Amniotic stem cell (primary cell): ENCODE data around the gene G0S2.

Experiments used
- DNase-seq: peaks from one replicate; lab custom pipeline; 2025; lab: John Stamatoyannopoulos, UW

Gene G0S2

GRCh38 chr1:209674957-209675564 lies at the start of gene G0S2:
G0S2 (plus strand) TSS chr1:209675412; CDS start chr1:209675685, 273 bp downstream.
- DNase-seq, result peak; percentile 33

- no peak for DNase-seq
Observed at GRCh38 chr1:209625791-209626285, 49.4 kb upstream of the G0S2 start.

- no peak for DNase-seq
Observed at GRCh38 chr1:209626346-209627026, 48.7 kb upstream of the G0S2 start.

- DNase-seq, result no peak
Observed at GRCh38 chr1:209627027-209627731, 48.0 kb upstream of the G0S2 start.

GRCh38 chr1:209627732-209628196 lies 47.4 kb upstream of the G0S2 start:
- DNase-seq, result peak; percentile 52

- no peak for DNase-seq
Observed at GRCh38 chr1:209628618-209629299, 46.5 kb upstream of the G0S2 start.

GRCh38 chr1:209629621-209630382 lies 45.4 kb upstream of the G0S2 start:
- no peak for DNase-seq

- DNase-seq, result no peak
Observed at GRCh38 chr1:209630383-209631225, 44.6 kb upstream of the G0S2 start.

- DNase-seq, result no peak
Observed at GRCh38 chr1:209633335-209633997, 41.7 kb upstream of the G0S2 start.

- DNase-seq, result no peak
Observed at GRCh38 chr1:209634005-209634737, 41.0 kb upstream of the G0S2 start.

- no peak for DNase-seq
Observed at GRCh38 chr1:209635850-209636249, 39.4 kb upstream of the G0S2 start.

GRCh38 chr1:209641832-209642172 lies 33.4 kb upstream of the G0S2 start:
- no peak for DNase-seq

- no peak for DNase-seq
Observed at GRCh38 chr1:209642816-209643215, 32.4 kb upstream of the G0S2 start.

GRCh38 chr1:209643285-209644020 lies 31.8 kb upstream of the G0S2 start:
- DNase-seq, result no peak

- no peak for DNase-seq
Observed at GRCh38 chr1:209645574-209646452, 29.4 kb upstream of the G0S2 start.

GRCh38 chr1:209646558-209646957 lies 28.7 kb upstream of the G0S2 start:
- no peak for DNase-seq

GRCh38 chr1:209647156-209647555 lies 28.1 kb upstream of the G0S2 start:
- no peak for DNase-seq

- DNase-seq, result no peak
Observed at GRCh38 chr1:209648346-209648745, 26.9 kb upstream of the G0S2 start.
